Measurements from ENCODE around the gene NHS. TPM values are rescaled to one million over a fixed set of nuclear protein-coding genes. Genes with fewer than 3 reads are reported as not detected.

The NHS gene
- total and polyA plus RNA-seq, 10 donors, result 0.32 to 3.1 (median 2.1) TPM

GRCh38 chrX:17456526-17456925 is 81.5 kb downstream of the NHS start:
- H3K27ac ChIP-seq, result no peak overlapping the region
- TF ChIP-seq POLR2A (IDR thresholded peaks at IDR 0.05), result no peak
- no peak for TF ChIP-seq POLR2AphosphoS5 (IDR thresholded peaks at IDR 0.05)
- no peak for TF ChIP-seq CTCF (IDR thresholded peaks at IDR 0.05 in 8 of 11, conservative IDR thresholded peaks at IDR 0.05 in 3 of 11)
- DNase-seq, result no peak
- no peaks in the 10 kb centered on the region for H3K27me3 ChIP-seq (replicated peaks in 1 of 7)
- H3K4me3 ChIP-seq, result no peak overlapping the region
- WGBS, 5 donors, result 55 to 85% (median 69%) methylated on average over 5 to 6 of the region's 6 CpGs
- intact Hi-C loops (cut with DNase I; ENCODE audit: low total_unique reads), result no loop called here
- H3K4me1 ChIP-seq, result no peaks in the 10 kb centered on the region
- no peaks in the 10 kb centered on the region for H3K9me3 ChIP-seq
- no peaks in the 10 kb centered on the region for H3K36me3 ChIP-seq

GRCh38 chrX:17459008-17459611 is 84.1 kb downstream of the NHS start:
- Histone ChIP-seq H3K36me3 (no peaks in the 10 kb centered on the region), H3K4me3 (no peak overlapping the region), H3K9me3 (no peaks in the 10 kb centered on the region), H3K27me3 (replicated peaks in 1 of 7) (no peaks in the 10 kb centered on the region), H3K27ac (no peak overlapping the region), H3K4me1 (no peaks in the 10 kb centered on the region)
- no peak for TF ChIP-seq POLR2AphosphoS5 (IDR thresholded peaks at IDR 0.05)
- TF ChIP-seq POLR2A (IDR thresholded peaks at IDR 0.05), result no peak
- no peak for TF ChIP-seq CTCF (IDR thresholded peaks at IDR 0.05 in 8 of 11, conservative IDR thresholded peaks at IDR 0.05 in 3 of 11)
- intact Hi-C loops (cut with DNase I; ENCODE audit: low total_unique reads), result no loop called here
- WGBS, 5 donors, result 64 to 78% (median 71%) methylated on average over 4 of the region's 4 CpGs
- no peak for DNase-seq

- Histone ChIP-seq H3K27ac (no peak overlapping the region), H3K4me3 (no peak overlapping the region), H3K9me3 (no peaks in the 10 kb centered on the region), H3K27me3 (replicated peaks in 1 of 7) (no peaks in the 10 kb centered on the region), H3K36me3 (no peaks in the 10 kb centered on the region), H3K4me1 (no peaks in the 10 kb centered on the region)
- TF ChIP-seq CTCF (IDR thresholded peaks at IDR 0.05 in 8 of 11, conservative IDR thresholded peaks at IDR 0.05 in 3 of 11), result no peak
- no peak for TF ChIP-seq POLR2AphosphoS5 (IDR thresholded peaks at IDR 0.05)
- no peak for TF ChIP-seq POLR2A (IDR thresholded peaks at IDR 0.05)
- intact Hi-C loops (cut with DNase I; ENCODE audit: low total_unique reads), result no loop called here
- WGBS, 5 donors, result 33 to 56% (median 44%) methylated on average over 1 of the region's 1 CpG
- no peak for DNase-seq
These were observed 84.7 kb downstream of the NHS start for GRCh38 chrX:17459661-17460060.

GRCh38 chrX:17462881-17463280 is 87.9 kb downstream of the NHS start:
- TF ChIP-seq POLR2A (IDR thresholded peaks at IDR 0.05) (no peak), CTCF (IDR thresholded peaks at IDR 0.05 in 8 of 11, conservative IDR thresholded peaks at IDR 0.05 in 3 of 11) (no peak), POLR2AphosphoS5 (IDR thresholded peaks at IDR 0.05) (no peak)
- Histone ChIP-seq H3K4me1 (no peaks in the 10 kb centered on the region), H3K27me3 (replicated peaks in 1 of 7) (no peaks in the 10 kb centered on the region), H3K36me3 (no peaks in the 10 kb centered on the region), H3K27ac (no peak overlapping the region), H3K4me3 (no peak overlapping the region), H3K9me3 (no peaks in the 10 kb centered on the region)
- 76 to 95% (median 94%) methylated on average over 1 of the region's 1 CpG for WGBS, 5 donors
- intact Hi-C loops (cut with DNase I; ENCODE audit: low total_unique reads), result no loop called here
- DNase-seq, result no peak
